HG02870 (cell line): ENCODE results near the gene SLC25A6.
A peak's percentile ranks its signal among the peaks of the same experiment; 100 is the strongest.
"Not testable (repeated sequence)": the region's sequence is repeated elsewhere in the genome, so short reads cannot be mapped to it uniquely, and the experiment has no call there.

Experiments used
- ATAC-seq: cut with Tn5 transposase; IDR thresholded peaks from one replicate; pipeline ENCODE4 v1.9.1; 2021; ENCODE audit warnings: mild to moderate bottlenecking, moderate library complexity; ENCODE audit not compliant: unreplicated experiment

Gene SLC25A6

GRCh38 chrX:1355131-1356046, 36.5 kb downstream of the SLC25A6 start:
- ATAC-seq = no peak

- no peak for ATAC-seq
Observed at GRCh38 chrX:1354036-1355019, 37.6 kb downstream of the SLC25A6 start.

GRCh38 chrX:1351981-1352714, 39.8 kb downstream of the SLC25A6 start:
- no peak for ATAC-seq

GRCh38 chrX:1349606-1350005, 42.3 kb downstream of the SLC25A6 start:
- not testable (repeated sequence) for ATAC-seq

- no peak for ATAC-seq
Observed at GRCh38 chrX:1341545-1342184, 50.2 kb downstream of the SLC25A6 start.

- ATAC-seq = peak; percentile 18
Observed at GRCh38 chrX:1336948-1337779, 54.7 kb downstream of the SLC25A6 start.

GRCh38 chrX:1336331-1336943, 55.5 kb downstream of the SLC25A6 start, which contains the start of gene IL3RA:
Gene IL3RA, plus strand, starts transcription at chrX:1336785. Its CDS starts 4,981 bp downstream, at chrX:1341766.
- peak; percentile 42 for ATAC-seq
